HEK293 (cell line): ENCODE results near the gene MAP4K2.

Experiments
- CTCF ChIA-PET: fragments of 350-600 bp; formaldehyde crosslinking; extraction: SDS; loops from one replicate; lab custom pipeline; 2021; ENCODE audit warnings: antibody characterized with exemption; lab: Yijun Ruan, JAX
- POLR2A ChIA-PET: fragments of 300-600 bp; formaldehyde crosslinking; extraction: SDS; loops from one replicate; lab custom pipeline; 2020; ENCODE audit warnings: antibody characterized with exemption, inconsistent platforms; lab: Yijun Ruan, JAX
- H3K27ac ChIP-seq: fragments of 200-500 bp; sonication (Bioruptor generic); 2 replicates; pipeline ENCODE4 v1.5.1; 2014; ENCODE audit warnings: low read depth, low read length, control low read depth, inconsistent platforms; ENCODE audit errors: extremely low read depth
- H3K36me3 ChIP-seq, 2 experiments: fragments of 200-500 bp in 1 of 2; sonication (Bioruptor generic) in 1 of 2; 1 replicate in 1 of 2; 2 replicates in 1 of 2; pipeline ENCODE4 v1.5.1; 2014 to 2017; ENCODE audit warnings: inconsistent platforms in 2 of 2, low read length in 2 of 2; ENCODE audit not compliant: control insufficient read depth in 2 of 2, insufficient read depth in 1 of 2
- H3K4me1 ChIP-seq: fragments of 200-500 bp; sonication (Bioruptor generic); 2 replicates; pipeline ENCODE4 v1.5.1; 2014; ENCODE audit warnings: mild to moderate bottlenecking, low read length, inconsistent platforms; ENCODE audit not compliant: control insufficient read depth, insufficient read depth
- H3K4me3 ChIP-seq: 2 replicates; pipeline ENCODE4 v1.5.1; 2011; ENCODE audit warnings: low read depth, mild to moderate bottlenecking, control low read depth, low read length, moderate library complexity
- H3K9me3 ChIP-seq: fragments of 200-500 bp; sonication (Bioruptor generic); 2 replicates; pipeline ENCODE4 v1.5.1; 2014; ENCODE audit warnings: low read depth, low read length, inconsistent platforms; ENCODE audit not compliant: control insufficient read depth, insufficient read depth
- GFI1B ChIP-seq: fragments of 450-650 bp; formaldehyde crosslinking; IDR thresholded peaks from 2 replicates; pipeline ENCODE4 v1.5.1; 2016; ENCODE audit warnings: missing biosample characterization, missing genetic modification characterization
- HIC1 ChIP-seq: fragments of 450-650 bp; formaldehyde crosslinking; IDR thresholded peaks from 2 replicates; pipeline ENCODE4 v1.5.1; 2016; ENCODE audit warnings: missing biosample characterization, missing genetic modification characterization
- HOXC10 ChIP-seq: sonication (generic); formaldehyde crosslinking; IDR thresholded peaks from 2 replicates; pipeline ENCODE4 v1.8.1; 2023; ENCODE audit warnings: mild to moderate bottlenecking, missing genetic modification reagents
- IKZF3 ChIP-seq: fragments of 450-650 bp; IDR thresholded peaks from 2 replicates; pipeline ENCODE4 v1.5.0; 2018; ENCODE audit warnings: missing biosample characterization, mild to moderate bottlenecking, missing genetic modification characterization, moderate library complexity
- KLF10 ChIP-seq: fragments of 450-650 bp; IDR thresholded peaks from 2 replicates; pipeline ENCODE4 v1.5.1; 2018; ENCODE audit warnings: missing biosample characterization, mild to moderate bottlenecking, missing genetic modification characterization
- PRDM1 ChIP-seq: fragments of 450-650 bp; formaldehyde crosslinking; IDR thresholded peaks from 2 replicates; pipeline ENCODE4; 2016; ENCODE audit warnings: missing biosample characterization, missing genetic modification characterization
- SP2 ChIP-seq: fragments of 450-650 bp; formaldehyde crosslinking; IDR thresholded peaks from 2 replicates; pipeline ENCODE4 v1.5.1; 2016; ENCODE audit warnings: missing biosample characterization, missing genetic modification characterization
- ZBTB48 ChIP-seq: fragments of 450-650 bp; formaldehyde crosslinking; IDR thresholded peaks from 2 replicates; pipeline ENCODE4 v1.5.1; 2016; ENCODE audit warnings: missing biosample characterization, missing genetic modification characterization
- ZFHX2 ChIP-seq: fragments of 450-650 bp; formaldehyde crosslinking; conservative IDR thresholded peaks from 2 replicates; pipeline ENCODE4 v1.5.1; 2016; ENCODE audit warnings: missing biosample characterization, missing genetic modification characterization
- ZIC2 ChIP-seq: fragments of 450-650 bp; formaldehyde crosslinking; IDR thresholded peaks from 2 replicates; pipeline ENCODE4 v1.5.1; 2016; ENCODE audit warnings: missing biosample characterization, missing genetic modification characterization
- ZNF114 ChIP-seq: fragments of 450-650 bp; formaldehyde crosslinking; IDR thresholded peaks from 2 replicates; pipeline ENCODE4 v1.5.0; 2017; ENCODE audit warnings: missing biosample characterization, missing genetic modification characterization
- ZNF155 ChIP-seq: fragments of 450-650 bp; formaldehyde crosslinking; IDR thresholded peaks from 2 replicates; pipeline ENCODE4 v1.5.1; 2016; ENCODE audit warnings: missing biosample characterization, missing genetic modification characterization
- ZNF239 ChIP-seq: fragments of 450-650 bp; formaldehyde crosslinking; IDR thresholded peaks from 2 replicates; pipeline ENCODE4 v1.5.1; 2016; ENCODE audit warnings: missing biosample characterization, missing genetic modification characterization
- ZNF335 ChIP-seq: fragments of 450-650 bp; formaldehyde crosslinking; conservative IDR thresholded peaks from 2 replicates; pipeline ENCODE4 v1.5.1; 2016; ENCODE audit warnings: missing biosample characterization, missing genetic modification characterization
- ZNF362 ChIP-seq: fragments of 450-650 bp; formaldehyde crosslinking; IDR thresholded peaks from 2 replicates; pipeline ENCODE4 v1.5.1; 2016; ENCODE audit warnings: missing biosample characterization, missing genetic modification characterization
- ZNF433 ChIP-seq: fragments of 450-650 bp; formaldehyde crosslinking; IDR thresholded peaks from 2 replicates; pipeline ENCODE4 v1.5.1; 2016; ENCODE audit warnings: missing biosample characterization, missing genetic modification characterization, low read depth
- ZNF501 ChIP-seq: fragments of 450-650 bp; formaldehyde crosslinking; IDR thresholded peaks from 2 replicates; pipeline ENCODE4 v1.5.1; 2016; ENCODE audit warnings: missing biosample characterization, missing genetic modification characterization
- ZNF580 ChIP-seq: fragments of 450-650 bp; formaldehyde crosslinking; IDR thresholded peaks from 2 replicates; pipeline ENCODE4 v1.5.1; 2016; ENCODE audit warnings: missing biosample characterization, missing genetic modification characterization
- ZNF747 ChIP-seq: fragments of 450-650 bp; formaldehyde crosslinking; IDR thresholded peaks from 2 replicates; pipeline ENCODE4 v1.5.1; 2016; ENCODE audit warnings: missing biosample characterization, missing genetic modification characterization
- ZNF791 ChIP-seq: fragments of 450-650 bp; formaldehyde crosslinking; IDR thresholded peaks from 2 replicates; pipeline ENCODE4 v1.5.1; 2016; ENCODE audit warnings: missing biosample characterization, missing genetic modification characterization

Gene MAP4K2

GRCh38 chr11:64850979-64851567 lies 48.1 kb upstream of the MAP4K2 start:
- Histone ChIP-seq H3K27ac (no peak overlapping the region), H3K4me1 (no peaks in the 10 kb centered on the region), H3K36me3 (peaks cover 0 to 16% of the 10 kb centered on the region in 2 experiments; a peak in 1 of 3 replicates), H3K4me3 (no peak overlapping the region), H3K9me3 (no peaks in the 10 kb centered on the region)
- ChIA-PET CTCF (interaction anchor here (0.6 to 8.0 kb wide), 6 partner anchors 13 to 1064 kb away, joined by 3 to 83 read pairs (median 4); partner anchors contain the start of gene RASGRP2), POLR2A (interaction anchor here (0.7 to 1.2 kb wide), 2 partner anchors 29 to 73 kb away, joined by 3 read pairs; no protein-coding TSS in a partner anchor)
- TF ChIP-seq HIC1 (tag by site-specific recombination) (no peak), KLF10 (tag by site-specific recombination) (no peak), SP2 (tag by site-specific recombination) (peak; percentile 30), ZNF335 (tag by site-specific recombination) (peak; percentile 55), ZNF155 (tag by site-specific recombination) (no peak), IKZF3 (tag by site-specific recombination) (no peak), ZIC2 (tag by site-specific recombination) (peak; percentile 53), ZFHX2 (peak; percentile 61)
- TF ChIP-seq, all 188 proteins: peak for 4

- no peaks in the 10 kb centered on the region for H3K9me3 ChIP-seq
- H3K36me3 ChIP-seq = peaks cover 0 to 13% of the 10 kb centered on the region in 2 experiments; a peak in 1 of 3 replicates
- ChIA-PET POLR2A (interaction anchor here (0.6 to 1.0 kb wide), 3 partner anchors 71 to 1010 kb away, joined by 3 to 6 read pairs (median 5); no protein-coding TSS in a partner anchor), CTCF (interaction anchor here (1.0 to 8.0 kb wide), 9 partner anchors 13 to 269 kb away, joined by 3 to 111 read pairs (median 5); no protein-coding TSS in a partner anchor)
- TF ChIP-seq PRDM1 (tag by site-specific recombination) (no peak), ZNF239 (tag by site-specific recombination) (no peak), HOXC10 (CRISPR knock-in tag) (no peak), ZNF580 (tag by site-specific recombination) (no peak), ZNF433 (tag by site-specific recombination) (no peak), GFI1B (tag by site-specific recombination) (no peak), ZIC2 (tag by site-specific recombination) (peak; percentile 76), ZNF501 (tag by site-specific recombination) (no peak)
- no peak overlapping the region for H3K27ac ChIP-seq
- H3K4me3 ChIP-seq = no peak overlapping the region
- H3K4me1 ChIP-seq = no peaks in the 10 kb centered on the region
Observed at GRCh38 chr11:64849598-64850356, 46.8 kb upstream of the MAP4K2 start.

GRCh38 chr11:64848826-64849597 lies 46.0 kb upstream of the MAP4K2 start:
- ChIA-PET POLR2A (interaction anchor here (1.0 to 1.4 kb wide), 2 partner anchors 29 to 70 kb away, joined by 3 to 6 read pairs; partner anchors contain the start of gene EHD1), CTCF (interaction anchor here (0.7 to 8.0 kb wide), 16 partner anchors 14 to 270 kb away, joined by 3 to 111 read pairs (median 4); partner anchors contain the start of genes BATF2 and EHD1)
- Histone ChIP-seq H3K9me3 (no peaks in the 10 kb centered on the region), H3K4me1 (no peaks in the 10 kb centered on the region), H3K4me3 (no peak overlapping the region), H3K27ac (no peak overlapping the region), H3K36me3 (peaks cover 0 to 5% of the 10 kb centered on the region in 2 experiments; a peak in 1 of 3 replicates)
- TF ChIP-seq ZNF791 (tag by site-specific recombination) (no peak), ZBTB48 (tag by site-specific recombination) (no peak), ZNF747 (tag by site-specific recombination) (no peak), ZNF114 (tag by site-specific recombination) (no peak), ZNF362 (tag by site-specific recombination) (no peak)
